GM18519 (cell line): ENCODE data around the gene CCL1.

Experiments used
- ATAC-seq: cut with Tn5 transposase; IDR thresholded peaks from one replicate; pipeline ENCODE4 v1.9.1; 2021; ENCODE audit warnings: mild to moderate bottlenecking, moderate library complexity; ENCODE audit not compliant: unreplicated experiment, low FRiP score

The CCL1 gene, protein sequence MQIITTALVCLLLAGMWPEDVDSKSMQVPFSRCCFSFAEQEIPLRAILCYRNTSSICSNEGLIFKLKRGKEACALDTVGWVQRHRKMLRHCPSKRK

DNA sequence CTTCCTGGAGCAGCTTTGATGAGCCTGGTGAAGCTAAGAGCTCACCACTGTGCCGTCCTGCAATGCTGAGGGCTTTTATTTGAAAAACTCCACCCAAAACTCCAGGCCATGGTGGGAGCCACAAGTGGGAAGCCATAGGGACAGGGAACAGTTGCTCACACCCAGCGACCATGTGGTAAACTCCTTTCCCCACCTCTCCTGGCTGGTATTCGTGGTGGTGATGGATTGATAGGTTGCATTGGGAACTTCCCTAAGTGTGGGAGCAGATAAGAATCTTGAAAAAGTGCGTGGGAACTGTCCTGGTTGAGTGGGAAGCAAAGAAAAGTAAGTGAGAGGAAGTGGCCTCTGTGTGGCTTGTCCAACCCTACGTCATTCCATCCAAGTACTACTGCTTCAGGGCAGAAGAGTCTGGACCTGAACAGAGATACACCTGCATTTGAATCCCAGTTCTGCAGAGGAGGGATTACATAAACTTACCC is at the start of gene CCL1:
Gene CCL1 (minus strand): TSS at position 51 of the 479 bp plus-strand sequence. CDS start 72 bp downstream, outside the sequence.
- ATAC-seq, result no peak

DNA sequence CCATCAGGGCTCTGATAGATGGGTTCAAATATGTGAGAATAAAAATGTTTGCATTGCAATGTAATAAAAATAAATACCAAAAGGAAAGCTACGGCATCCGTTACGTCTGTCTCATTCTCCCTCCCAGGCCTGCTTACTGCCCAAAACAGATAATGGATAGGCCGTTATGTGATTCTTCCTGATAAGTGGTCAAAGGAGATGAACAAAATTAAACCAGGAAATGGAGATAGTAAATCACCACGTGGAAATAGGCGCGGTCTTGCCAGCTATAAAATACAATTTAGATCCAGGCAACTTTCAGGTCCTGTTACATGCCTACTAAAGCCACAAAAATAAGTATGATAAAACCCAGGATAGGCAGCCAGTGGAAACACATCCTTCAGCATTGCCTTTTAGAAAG is 49.5 kb upstream of the CCL1 start:
- ATAC-seq, result no peak

DNA sequence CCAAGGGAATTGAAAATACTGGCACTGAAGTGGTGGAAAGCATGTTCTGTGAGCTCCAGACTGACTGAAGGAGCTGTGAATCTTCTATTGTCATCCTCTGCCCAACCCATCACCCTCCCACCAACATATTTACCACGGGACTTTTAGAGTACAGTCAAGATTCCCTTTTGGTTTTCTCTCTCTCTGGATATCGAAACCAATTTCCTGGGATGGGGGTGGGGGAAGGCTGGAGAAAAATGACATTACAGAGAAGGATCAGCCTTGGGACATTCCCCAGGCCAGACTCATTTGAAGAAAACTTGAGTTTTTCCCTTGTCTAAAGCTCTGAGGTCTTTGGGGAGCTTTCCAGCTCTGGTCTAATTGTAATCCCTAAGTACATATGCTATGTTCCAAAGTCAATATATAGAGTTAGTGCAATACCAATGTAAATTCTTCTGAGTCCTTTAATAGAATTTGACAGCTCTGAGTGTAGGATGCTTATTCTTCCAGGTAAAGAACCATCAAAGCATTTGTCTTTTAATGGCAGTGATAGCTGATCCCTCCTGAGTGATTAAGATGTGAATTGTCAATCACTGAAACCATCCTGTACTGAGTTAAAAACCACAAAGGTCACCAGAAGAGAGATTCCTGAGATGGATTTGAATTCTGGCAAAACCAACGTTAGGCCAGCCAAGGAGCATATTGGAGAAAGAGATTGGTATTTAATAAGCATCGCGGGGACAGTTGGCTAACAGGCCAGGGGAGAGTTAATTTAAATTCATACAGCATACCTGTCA is 48.8 kb upstream of the CCL1 start:
- no peak for ATAC-seq

DNA sequence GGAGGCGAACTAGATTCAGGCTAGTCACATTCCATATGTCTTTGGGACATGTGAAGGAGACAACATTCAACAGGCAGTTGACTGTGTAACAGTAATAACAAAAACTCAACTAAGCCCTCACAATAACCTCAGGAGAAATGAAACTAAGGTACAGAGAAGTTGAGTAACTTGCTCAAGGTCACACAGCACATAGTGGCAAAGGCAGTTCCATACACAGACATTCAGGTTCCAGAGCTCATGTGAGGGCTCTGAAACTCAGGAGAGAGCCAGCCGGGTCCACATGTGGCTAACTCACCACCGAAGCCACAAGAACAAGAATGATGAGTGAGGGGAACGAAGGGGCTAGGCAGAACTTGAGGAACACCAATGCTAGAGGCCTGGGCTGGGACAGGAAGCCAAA is 46.3 kb upstream of the CCL1 start:
- no peak for ATAC-seq

DNA sequence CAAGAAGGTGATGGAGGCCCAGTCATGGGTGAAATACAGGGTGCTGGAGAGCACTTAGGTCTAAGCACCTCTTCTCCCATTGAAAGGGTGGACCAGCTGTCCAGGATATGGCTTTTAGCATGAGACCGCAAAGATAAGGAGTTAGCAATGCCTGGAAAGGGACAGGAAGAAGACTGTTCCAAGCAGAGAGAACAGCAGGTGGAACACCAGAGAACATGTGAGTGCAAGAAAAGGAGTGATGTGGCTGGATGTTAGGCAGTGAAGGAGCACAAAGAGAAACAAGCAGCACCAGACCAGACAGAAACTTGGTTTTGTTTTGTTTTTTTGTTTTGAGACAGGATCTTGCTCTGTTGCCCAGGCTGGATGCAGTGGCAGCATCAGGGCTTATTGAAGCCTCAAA is 45.4 kb upstream of the CCL1 start:
- no peak for ATAC-seq

DNA sequence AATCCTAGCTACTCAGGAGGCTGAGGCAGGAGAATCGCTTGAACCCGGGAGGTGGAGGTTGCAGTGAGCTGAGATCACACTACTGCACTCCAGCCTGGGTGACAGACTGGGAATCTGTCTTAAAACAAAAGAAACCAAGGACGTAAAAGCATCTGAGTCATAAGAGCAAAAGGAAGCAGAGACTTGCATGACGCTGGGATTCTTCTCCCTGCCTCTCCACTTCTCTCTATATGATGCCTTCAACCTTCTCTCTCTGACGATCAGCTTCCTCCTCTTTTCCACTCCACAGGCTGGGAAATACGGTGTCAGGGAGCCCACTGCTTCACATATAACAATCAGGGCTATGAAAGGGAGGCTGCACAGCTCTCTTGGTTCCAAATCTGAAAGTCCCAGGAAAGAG is 43.2 kb upstream of the CCL1 start:
- ATAC-seq, result no peak

DNA sequence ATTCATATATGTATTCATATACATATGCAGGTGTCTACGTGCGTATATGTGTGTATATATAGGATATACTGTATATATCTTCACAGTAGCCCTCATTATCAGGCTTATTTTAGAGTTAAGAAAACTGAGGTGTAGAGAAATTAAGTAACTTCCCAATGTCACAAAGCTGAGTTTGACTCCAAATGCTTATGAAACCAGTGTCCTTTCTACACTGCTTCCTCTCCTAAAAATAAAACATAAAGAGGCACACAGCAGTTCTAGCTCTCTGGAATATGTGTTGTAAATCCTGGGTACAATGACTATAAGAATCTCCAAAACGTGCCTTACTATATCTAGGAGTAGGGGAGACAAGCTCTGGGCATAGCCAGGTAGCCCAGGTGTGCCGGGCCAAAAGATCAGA is 40.0 kb upstream of the CCL1 start:
- no peak for ATAC-seq

DNA sequence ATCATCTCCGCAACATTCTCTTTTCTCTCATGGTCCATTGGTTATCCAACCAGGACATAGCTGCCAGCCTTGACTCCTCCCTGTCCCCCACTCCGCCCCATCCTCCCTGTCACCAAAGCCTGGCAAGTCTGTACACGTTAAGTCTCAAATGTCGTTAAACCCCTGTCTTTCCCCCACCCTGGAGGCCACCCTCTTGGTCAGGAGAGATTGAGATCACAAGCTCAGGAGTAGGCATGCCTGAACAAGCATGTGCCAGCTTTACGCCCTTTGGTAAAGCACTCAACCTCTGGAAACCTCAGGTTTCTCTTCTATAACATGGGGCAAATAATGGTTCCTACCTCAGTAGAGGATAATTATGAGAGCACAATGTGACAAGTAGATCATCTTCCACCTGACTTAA is 38.1 kb upstream of the CCL1 start:
- ATAC-seq, result no peak

DNA sequence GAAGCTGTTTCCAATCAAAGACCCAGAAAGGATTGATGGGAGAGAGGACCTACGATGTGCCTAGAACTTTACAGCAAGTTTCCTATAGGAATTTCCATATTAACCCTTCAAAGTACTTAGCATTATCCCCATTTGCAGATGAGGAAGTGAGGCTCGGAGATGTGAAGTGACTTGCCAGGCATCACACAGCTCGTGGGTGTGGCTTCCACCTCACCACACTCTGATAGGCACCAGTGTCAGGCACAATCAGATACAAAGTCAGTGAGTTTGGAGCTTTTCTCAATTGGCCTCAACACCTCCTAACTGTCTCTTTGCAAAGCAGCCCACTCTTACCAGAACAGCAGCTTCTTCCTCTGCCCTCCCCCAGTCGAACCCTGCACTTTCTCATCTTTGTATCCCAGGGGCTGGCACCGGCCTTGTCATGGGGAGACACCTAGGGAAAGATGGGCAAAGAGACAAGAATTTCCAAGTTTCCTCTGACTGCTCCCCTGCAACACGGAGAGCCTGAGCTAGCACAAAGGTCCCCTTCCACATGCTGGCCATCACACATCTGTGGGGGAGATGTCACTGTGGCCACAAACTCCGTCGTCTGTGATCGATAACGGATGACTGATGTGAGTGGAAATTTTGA is 37.4 kb upstream of the CCL1 start:
- no peak for ATAC-seq

DNA sequence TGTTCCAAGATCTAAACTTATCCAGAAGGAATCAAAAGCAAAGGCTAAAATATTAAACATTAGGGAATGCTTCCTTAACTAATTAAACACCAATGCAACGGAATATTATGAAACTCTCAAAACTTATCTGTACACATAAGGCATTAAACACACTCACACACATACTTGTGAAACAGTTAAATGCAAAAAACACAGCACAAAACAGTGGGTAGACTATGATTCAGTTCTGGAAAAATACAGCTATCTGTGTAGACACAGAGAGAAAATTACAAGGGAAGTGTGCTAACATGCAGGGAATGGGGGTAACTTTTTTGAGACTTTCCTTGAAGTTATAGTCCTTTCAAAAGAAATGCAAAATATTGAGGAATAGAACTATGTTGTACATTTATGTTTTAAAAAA is 36.7 kb upstream of the CCL1 start:
- ATAC-seq, result no peak

DNA sequence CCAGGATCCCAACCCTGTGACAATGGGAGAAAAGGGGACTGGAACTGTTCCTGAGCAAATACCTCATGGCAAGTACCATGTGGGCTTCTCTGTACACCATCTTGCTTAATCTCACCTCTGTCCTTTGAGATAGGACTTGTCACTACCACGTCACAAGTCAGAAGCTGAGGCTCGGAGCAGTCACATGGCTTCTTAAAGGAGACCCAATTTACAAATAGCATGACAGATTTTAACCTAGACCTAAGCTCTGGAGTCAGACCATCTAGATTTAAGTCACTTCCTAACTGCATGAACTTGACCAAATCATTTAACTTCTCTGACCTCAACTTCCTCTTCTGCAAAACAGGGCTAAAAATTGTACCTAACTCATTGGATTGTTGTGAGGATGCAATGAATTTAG is 36.0 kb upstream of the CCL1 start:
- ATAC-seq, result no peak

DNA sequence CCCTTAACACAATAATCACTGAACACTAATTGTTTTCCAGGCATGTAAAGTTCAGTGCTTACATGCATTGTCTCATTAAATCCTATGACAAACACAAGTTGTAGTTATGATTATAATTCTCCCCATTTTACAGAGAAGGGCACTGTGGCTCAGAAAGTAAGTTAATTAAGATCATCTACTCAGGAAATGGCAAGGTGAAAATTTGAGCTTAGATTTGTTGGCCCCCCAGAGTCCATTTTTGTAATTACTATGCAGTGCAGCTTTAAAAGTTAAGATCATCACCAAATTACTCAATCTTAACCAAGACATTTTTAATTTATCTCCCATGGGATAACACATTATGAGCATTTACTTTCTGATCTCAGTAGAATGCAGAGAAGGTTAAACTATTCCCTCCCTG is 34.2 kb upstream of the CCL1 start:
- no peak for ATAC-seq

DNA sequence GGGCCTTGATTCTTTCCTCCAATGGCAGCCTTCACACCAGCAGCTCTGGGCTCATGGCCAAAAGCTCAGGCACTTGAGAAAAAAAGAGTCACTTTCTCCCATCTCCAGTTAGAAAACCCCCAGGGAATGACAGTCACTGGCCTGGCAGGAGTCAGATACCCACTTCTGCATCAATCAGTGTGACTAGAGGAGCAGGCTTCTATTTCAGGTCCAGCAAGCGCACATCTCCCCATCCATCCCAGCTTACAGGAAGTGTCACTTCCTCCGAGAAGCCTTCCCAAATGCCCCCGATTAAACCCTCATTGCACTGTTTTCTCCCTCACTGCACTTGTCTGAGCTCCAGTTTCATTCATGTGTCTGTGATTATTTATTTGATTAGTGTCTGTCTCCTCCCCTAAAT is 30.4 kb upstream of the CCL1 start:
- no peak for ATAC-seq

DNA sequence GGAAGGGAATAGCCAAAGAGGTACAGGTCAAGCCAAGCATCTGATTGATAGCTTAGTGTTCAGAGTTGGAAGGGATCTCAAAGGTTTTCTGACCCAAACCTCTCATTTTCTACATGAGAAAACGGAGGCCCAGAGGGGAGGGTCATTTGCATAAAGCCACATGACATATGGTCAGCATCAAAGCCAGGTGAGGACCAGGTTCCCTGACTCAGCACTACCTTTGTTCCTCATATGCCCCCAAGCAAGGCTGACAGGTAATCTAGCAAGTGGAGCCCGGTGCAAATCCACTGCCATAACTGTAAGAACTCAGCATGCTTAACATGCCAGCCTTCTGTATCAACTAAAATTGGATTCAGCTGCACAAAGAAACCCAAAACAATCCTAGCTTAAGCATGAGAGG is 28.2 kb upstream of the CCL1 start:
- no peak for ATAC-seq

DNA sequence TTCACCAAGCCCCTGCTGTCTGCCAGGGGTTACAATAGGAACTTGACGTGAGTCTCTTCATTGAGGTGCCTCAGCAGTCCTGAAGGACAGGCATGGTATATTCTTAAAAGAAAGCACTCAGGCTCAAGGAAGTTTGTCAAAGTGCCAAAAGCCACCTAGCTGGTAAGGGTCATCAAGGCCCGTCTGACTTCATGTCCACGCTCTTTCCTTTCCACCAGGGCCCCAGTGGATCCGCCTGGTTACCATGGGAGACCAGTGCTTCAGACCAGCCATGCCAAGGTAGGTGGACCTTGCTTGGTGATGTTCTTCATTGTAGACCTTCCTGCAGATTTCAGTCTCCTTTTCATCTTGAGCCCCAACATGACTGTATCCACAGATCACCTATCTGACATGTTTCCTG is 27.6 kb upstream of the CCL1 start:
- ATAC-seq, result no peak

DNA sequence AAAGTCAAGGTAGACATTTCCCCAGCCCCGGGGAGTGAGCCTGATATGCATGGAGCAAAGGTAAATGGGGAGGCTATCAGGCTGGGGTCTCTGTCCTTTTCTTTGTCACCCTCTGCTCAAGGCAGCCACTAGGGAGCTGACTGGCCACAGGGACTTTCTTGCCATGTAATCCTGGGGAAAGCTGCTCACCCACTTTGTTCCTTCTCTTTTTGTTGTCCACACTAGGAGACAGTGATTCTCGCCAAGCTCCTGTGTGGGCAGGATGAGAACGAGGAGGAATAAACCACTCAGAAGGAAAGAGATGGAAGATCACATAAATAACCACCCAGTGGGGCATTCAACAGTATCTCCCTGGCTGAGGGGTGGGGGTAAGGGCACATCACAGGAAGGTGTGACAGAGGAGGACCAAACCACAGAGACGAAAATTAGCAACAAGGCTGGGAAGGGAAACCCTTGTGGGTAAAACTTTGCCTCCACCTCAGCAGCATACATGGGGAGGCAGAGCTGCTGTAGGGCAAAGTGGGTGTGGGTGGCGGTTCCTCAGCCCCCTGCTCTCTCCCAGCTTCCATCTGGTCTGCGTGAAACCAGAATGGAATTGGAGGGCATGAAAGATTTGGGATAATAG is 26.2 kb upstream of the CCL1 start:
- ATAC-seq, result no peak

DNA sequence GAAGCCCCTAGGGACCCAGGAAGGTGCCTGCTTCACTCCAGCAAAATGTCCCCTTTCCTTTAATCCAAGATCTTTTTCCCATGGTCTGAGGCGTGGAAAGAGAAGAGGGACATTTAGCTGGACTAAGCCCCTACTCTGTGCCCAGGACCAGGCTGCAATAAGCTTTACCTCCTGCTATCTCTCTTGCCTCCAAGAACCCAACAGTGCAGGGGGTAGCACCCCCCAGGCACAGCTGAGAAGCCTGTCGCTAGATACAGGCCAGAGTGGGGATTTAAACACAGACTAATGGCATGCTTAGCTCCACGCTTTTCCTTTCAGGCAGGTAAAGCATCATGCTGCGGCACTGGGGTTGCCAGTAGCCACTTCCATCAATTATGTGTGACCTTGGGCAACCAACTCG is 24.5 kb upstream of the CCL1 start:
- no peak for ATAC-seq

DNA sequence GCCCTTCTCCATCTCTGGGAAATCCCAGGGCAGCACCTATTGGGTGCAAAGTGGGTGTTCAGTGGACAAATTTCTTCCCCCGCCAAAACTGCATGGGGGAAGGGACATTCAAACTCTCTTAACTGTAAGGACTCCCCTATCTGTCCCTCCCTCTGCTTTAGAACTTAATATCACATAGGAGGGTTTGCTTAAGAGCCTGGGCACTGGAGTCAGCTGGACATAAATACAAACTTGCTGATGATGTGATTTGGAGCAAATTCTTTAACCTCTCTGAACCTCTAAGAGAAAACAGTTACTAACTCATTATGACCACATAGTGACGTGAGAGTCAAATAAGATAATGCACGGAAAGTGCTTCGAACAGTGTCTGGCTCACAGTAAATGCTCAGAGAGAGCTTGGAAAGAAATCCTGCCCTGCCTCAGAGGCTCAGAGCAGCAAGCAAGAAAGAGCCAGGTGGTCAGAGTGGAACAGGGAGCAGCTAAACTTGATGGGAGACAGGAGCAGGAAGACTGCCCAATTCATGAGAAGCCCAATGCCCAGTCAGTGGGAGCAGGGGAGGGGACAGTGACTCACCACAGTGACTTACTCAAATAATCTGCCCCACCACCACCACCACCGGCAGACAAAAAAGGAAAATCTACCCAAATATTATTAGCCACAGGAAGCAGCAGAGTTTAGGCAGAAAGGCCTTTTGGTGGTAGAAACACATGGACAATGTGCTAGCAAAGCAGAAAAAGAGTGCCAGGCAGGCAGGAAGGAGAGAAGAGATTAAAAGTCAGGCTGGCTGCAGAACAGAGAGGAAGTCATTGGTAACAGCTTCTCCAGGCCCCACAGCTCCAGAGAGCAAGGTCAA is 23.9 kb upstream of the CCL1 start:
- no peak for ATAC-seq

DNA sequence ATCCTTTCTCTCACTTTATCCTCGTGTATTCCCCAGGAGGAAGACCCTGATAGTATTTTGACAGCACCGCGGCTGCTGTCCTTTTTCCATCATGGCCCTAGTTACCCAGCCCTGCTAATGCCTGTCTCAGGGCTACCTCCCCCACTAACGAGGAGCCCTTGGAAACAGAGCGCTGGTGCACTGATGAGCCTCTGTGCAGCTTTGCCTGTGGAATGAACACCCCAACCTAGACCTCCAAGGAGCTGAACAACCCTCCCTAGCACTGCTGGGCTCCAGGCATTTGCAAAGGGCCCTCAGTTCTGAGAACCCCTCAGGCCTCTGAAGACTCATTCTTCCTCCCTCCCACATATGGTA is 23.3 kb upstream of the CCL1 start:
- no peak for ATAC-seq

DNA sequence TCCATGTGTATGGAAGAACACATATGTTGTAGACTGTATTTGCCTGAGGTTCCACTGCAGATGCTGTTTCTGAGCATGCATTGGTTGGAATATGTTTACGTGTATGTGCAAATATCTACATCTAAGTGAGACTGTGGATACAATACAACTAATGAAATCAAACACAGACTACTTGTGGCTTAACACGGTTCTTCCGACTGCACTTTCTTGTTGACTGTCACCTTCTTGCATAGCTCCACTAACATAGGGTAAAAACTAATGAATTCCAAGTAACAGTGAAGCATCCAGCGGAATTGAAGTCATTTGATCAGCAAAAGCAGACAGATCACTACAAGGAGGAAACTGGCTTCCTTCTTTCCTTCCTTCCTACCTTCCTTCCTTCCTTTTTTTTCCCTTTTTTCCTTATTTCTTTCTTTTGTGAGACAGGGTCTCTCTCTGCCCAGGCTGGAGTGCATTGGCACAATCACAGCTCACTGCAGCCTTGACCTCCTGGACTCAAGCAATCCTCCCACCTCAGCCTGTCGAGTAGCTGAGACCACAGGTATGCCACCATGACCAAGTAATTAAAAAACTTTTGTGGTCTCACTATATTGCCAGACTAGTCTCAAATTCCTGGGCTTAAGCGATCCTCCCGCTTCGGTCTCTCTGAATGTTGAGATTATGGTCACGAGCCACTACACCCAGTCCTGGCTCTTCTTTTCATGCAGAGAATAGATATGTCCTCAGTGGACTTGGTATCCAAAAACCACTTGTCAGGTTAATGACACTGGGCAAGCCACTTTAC is 22.0 kb upstream of the CCL1 start:
- no peak for ATAC-seq
